ENCODE data around the gene CD8B.

DNA sequence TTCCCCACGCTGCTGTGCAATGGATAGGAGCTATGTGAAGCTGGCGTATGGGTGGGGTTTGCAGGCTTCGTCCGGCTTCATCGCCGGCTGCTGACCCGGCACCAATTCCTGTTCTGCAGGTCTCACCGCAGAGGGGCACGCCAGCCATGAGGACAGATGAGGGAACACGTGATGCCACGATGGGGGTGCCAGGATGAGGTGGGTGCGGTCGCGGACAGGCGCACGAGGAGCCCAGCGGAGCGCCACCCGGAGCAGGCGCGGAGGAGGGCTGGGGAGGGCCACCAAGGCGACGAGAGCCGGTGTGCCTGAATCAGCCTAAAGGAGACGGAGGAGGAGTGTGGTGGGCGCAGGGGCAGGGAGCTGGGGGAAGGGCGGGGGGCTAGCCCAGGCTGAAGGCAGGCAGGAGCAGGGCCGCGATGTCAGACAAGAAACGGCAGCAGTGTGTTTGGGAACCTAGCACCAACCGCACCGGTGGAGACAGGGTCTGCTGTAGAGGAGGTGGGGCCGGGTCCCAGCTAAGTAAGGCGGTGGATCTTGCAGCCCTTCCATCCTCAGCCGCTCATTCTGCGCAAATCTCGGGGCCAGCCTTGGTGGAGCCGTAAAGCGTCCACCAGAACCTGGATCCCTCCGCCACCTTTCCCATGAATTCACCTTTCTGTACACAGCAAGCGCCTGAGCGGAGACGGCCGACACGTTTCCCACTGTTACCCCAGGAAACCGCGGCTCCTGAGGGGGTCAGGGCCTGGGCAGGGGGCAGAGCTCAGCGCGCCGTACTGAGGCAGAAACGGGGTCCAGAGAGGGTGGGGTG is 54.0 kb downstream of the CD8B start:
- TF ChIP-seq TAF1 (IDR thresholded peaks at IDR 0.05; ENCODE audit: low read depth) (no peak), EP300 (conservative IDR thresholded peaks at IDR 0.05; ENCODE audit: poor library complexity, severe bottlenecking) (no peak)
- TF ChIP-seq, protein P1, sequence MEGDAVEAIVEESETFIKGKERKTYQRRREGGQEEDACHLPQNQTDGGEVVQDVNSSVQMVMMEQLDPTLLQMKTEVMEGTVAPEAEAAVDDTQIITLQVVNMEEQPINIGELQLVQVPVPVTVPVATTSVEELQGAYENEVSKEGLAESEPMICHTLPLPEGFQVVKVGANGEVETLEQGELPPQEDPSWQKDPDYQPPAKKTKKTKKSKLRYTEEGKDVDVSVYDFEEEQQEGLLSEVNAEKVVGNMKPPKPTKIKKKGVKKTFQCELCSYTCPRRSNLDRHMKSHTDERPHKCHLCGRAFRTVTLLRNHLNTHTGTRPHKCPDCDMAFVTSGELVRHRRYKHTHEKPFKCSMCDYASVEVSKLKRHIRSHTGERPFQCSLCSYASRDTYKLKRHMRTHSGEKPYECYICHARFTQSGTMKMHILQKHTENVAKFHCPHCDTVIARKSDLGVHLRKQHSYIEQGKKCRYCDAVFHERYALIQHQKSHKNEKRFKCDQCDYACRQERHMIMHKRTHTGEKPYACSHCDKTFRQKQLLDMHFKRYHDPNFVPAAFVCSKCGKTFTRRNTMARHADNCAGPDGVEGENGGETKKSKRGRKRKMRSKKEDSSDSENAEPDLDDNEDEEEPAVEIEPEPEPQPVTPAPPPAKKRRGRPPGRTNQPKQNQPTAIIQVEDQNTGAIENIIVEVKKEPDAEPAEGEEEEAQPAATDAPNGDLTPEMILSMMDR (IDR thresholded peaks at IDR 0.05; ENCODE audit: poor library complexity, severe bottlenecking) = peak; percentile 45

Data from neural cell (in vitro differentiated cells).